ENCODE data around the gene PHETA1.
"Not testable (repeated sequence)": the region's sequence is repeated elsewhere in the genome, so short reads cannot be mapped to it uniquely, and the experiment has no call there.

The PHETA1 gene

GRCh38 chr12:111337371-111337770 lies 31.5 kb downstream of the PHETA1 start:
- in situ Hi-C loops (cut with HindIII; ENCODE audit: low pct_ligation_motif_present, low pct_unique_long_range_greater_than_20kb, low sequenced_read_pairs) = no loop called here

GRCh38 chr12:111336411-111336810 lies 32.5 kb downstream of the PHETA1 start:
- in situ Hi-C loops (cut with HindIII; ENCODE audit: low pct_ligation_motif_present, low pct_unique_long_range_greater_than_20kb, low sequenced_read_pairs); DNase-seq: not testable (repeated sequence)

More at GRCh38 chr12:111337371-111337770, 31.5 kb downstream of the PHETA1 start:
- no peak for DNase-seq

GRCh38 chr12:111335811-111336210 lies 33.1 kb downstream of the PHETA1 start:
- no peak for DNase-seq
- in situ Hi-C loops (cut with HindIII; ENCODE audit: low pct_ligation_motif_present, low pct_unique_long_range_greater_than_20kb, low sequenced_read_pairs) = no loop called here

GRCh38 chr12:111335301-111335700 lies 33.6 kb downstream of the PHETA1 start:
- in situ Hi-C loops (cut with HindIII; ENCODE audit: low pct_ligation_motif_present, low pct_unique_long_range_greater_than_20kb, low sequenced_read_pairs); DNase-seq: not testable (repeated sequence)

GRCh38 chr12:111334393-111334915 lies 34.4 kb downstream of the PHETA1 start:
- in situ Hi-C loops (cut with HindIII; ENCODE audit: low pct_ligation_motif_present, low pct_unique_long_range_greater_than_20kb, low sequenced_read_pairs) = no loop called here
- DNase-seq = no peak

- DNase-seq = peak; percentile 82
- in situ Hi-C loops (cut with HindIII; ENCODE audit: low pct_ligation_motif_present, low pct_unique_long_range_greater_than_20kb, low sequenced_read_pairs) = no loop called here
Measured at GRCh38 chr12:111330800-111331752, 37.8 kb downstream of the PHETA1 start.

- DNase-seq = no peak
- in situ Hi-C loops (cut with HindIII; ENCODE audit: low pct_ligation_motif_present, low pct_unique_long_range_greater_than_20kb, low sequenced_read_pairs) = no loop called here
Measured at GRCh38 chr12:111328138-111328537, 40.8 kb downstream of the PHETA1 start.

- no peak for DNase-seq
- in situ Hi-C loops (cut with HindIII; ENCODE audit: low pct_ligation_motif_present, low pct_unique_long_range_greater_than_20kb, low sequenced_read_pairs) = no loop called here
Measured at GRCh38 chr12:111327474-111327873, 41.4 kb downstream of the PHETA1 start.

- in situ Hi-C loops (cut with HindIII; ENCODE audit: low pct_ligation_motif_present, low pct_unique_long_range_greater_than_20kb, low sequenced_read_pairs) = no loop called here
- no peak for DNase-seq
Measured at GRCh38 chr12:111322336-111323250, 46.3 kb downstream of the PHETA1 start.

GRCh38 chr12:111321317-111321716 lies 47.6 kb downstream of the PHETA1 start:
- no peak for DNase-seq
- in situ Hi-C loops (cut with HindIII; ENCODE audit: low pct_ligation_motif_present, low pct_unique_long_range_greater_than_20kb, low sequenced_read_pairs) = no loop called here

GRCh38 chr12:111320258-111321050 lies 48.4 kb downstream of the PHETA1 start:
- in situ Hi-C loops (cut with HindIII; ENCODE audit: low pct_ligation_motif_present, low pct_unique_long_range_greater_than_20kb, low sequenced_read_pairs) = no loop called here
- no peak for DNase-seq

- no peak for DNase-seq
- in situ Hi-C loops (cut with HindIII; ENCODE audit: low pct_ligation_motif_present, low pct_unique_long_range_greater_than_20kb, low sequenced_read_pairs) = no loop called here
Measured at GRCh38 chr12:111319600-111320257, 49.2 kb downstream of the PHETA1 start.

- in situ Hi-C loops (cut with HindIII; ENCODE audit: low pct_ligation_motif_present, low pct_unique_long_range_greater_than_20kb, low sequenced_read_pairs) = no loop called here
- DNase-seq = no peak
Measured at GRCh38 chr12:111318450-111318849, 50.4 kb downstream of the PHETA1 start.

GRCh38 chr12:111316671-111317070 lies 52.2 kb downstream of the PHETA1 start:
- in situ Hi-C loops (cut with HindIII; ENCODE audit: low pct_ligation_motif_present, low pct_unique_long_range_greater_than_20kb, low sequenced_read_pairs) = no loop called here

GRCh38 chr12:111314953-111315539 lies 53.8 kb downstream of the PHETA1 start:
- in situ Hi-C loops (cut with HindIII; ENCODE audit: low pct_ligation_motif_present, low pct_unique_long_range_greater_than_20kb, low sequenced_read_pairs) = no loop called here
- no peak for DNase-seq

More at GRCh38 chr12:111316671-111317070, 52.2 kb downstream of the PHETA1 start:
- DNase-seq = no peak

- in situ Hi-C loops (cut with HindIII; ENCODE audit: low pct_ligation_motif_present, low pct_unique_long_range_greater_than_20kb, low sequenced_read_pairs) = no loop called here
- peak; percentile 69 for DNase-seq
Measured at GRCh38 chr12:111313833-111314259, 55.0 kb downstream of the PHETA1 start.

GRCh38 chr12:111312708-111313107 lies 56.2 kb downstream of the PHETA1 start:
- DNase-seq = no peak
- in situ Hi-C loops (cut with HindIII; ENCODE audit: low pct_ligation_motif_present, low pct_unique_long_range_greater_than_20kb, low sequenced_read_pairs) = no loop called here

Data from ACHN (cell line).